Measurements from ENCODE around the gene ANKFY1. TPM values are rescaled to one million over a fixed set of nuclear protein-coding genes. Genes with fewer than 3 reads are reported as not detected.
"Not testable (repeated sequence)": the region's sequence is repeated elsewhere in the genome, so short reads cannot be mapped to it uniquely, and the experiment has no call there.

Gene ANKFY1
- total RNA-seq, 1 donor = 19.6 TPM

GRCh38 chr17:4270736-4271135 lies 7.0 kb upstream of the ANKFY1 start:
- no peaks in the 10 kb centered on the region for H3K9me3 ChIP-seq (ENCODE audit: low read depth, low read length)
- no peak overlapping the region for H3K4me3 ChIP-seq (ENCODE audit: low read length)
- no peaks in the 10 kb centered on the region for H3K4me1 ChIP-seq (ENCODE audit: insufficient read depth, low read length)
- H3K27me3 ChIP-seq (ENCODE audit: insufficient read depth, low read length) = no peaks in the 10 kb centered on the region

- no peaks in the 10 kb centered on the region for H3K4me1 ChIP-seq (ENCODE audit: insufficient read depth, low read length)
- H3K4me3 ChIP-seq (ENCODE audit: low read length) = no peak overlapping the region
- H3K9me3 ChIP-seq (ENCODE audit: low read depth, low read length) = no peaks in the 10 kb centered on the region
- H3K27me3 ChIP-seq (ENCODE audit: insufficient read depth, low read length) = no peaks in the 10 kb centered on the region
Measured at GRCh38 chr17:4269915-4270314, 6.1 kb upstream of the ANKFY1 start.

DNA sequence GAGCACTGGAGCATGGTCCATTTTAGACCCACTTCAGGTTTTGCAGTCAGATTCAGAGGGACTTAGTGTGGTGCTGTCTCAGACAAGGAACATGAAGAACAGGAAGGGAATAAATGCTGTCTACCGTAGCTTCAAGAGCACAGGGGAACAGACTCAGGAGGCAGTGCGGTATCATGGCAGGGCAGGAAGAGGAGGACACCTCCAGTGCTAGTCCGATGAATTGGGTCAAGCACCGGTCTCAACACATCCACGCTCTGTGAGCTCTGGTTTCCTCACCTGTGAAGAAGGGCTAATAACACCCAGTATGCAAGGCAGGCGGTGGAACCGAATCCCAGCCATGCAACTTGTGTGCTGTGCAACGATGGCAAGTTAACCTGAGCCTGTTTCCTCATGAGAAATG lies 3.6 kb upstream of the ANKFY1 start:
- peaks cover 17% of the 10 kb centered on the region for H3K4me1 ChIP-seq (ENCODE audit: insufficient read depth, low read length)
- no peaks in the 10 kb centered on the region for H3K9me3 ChIP-seq (ENCODE audit: low read depth, low read length)
- no peaks in the 10 kb centered on the region for H3K27me3 ChIP-seq (ENCODE audit: insufficient read depth, low read length)

DNA sequence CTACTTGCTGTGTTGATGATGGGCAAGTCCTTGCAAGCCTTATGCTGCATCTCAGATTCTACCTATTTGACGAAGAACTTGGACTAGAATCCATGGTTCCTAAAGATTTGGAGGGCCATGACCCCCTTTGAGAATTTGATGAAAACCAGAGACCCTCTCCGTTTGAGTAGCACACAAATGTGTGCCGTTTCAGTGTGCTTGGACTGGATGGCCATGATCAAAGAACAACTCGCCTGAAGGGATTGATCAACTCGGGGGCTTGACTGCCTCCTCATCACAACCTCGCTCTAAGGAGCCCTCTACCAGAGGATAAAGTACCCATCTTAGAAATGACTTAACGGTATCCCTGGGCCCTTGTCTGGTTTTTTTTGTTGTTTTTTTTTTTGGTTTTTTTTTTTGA lies 2.8 kb upstream of the ANKFY1 start:
- H3K4me1 ChIP-seq (ENCODE audit: insufficient read depth, low read length) = peaks cover 26% of the 10 kb centered on the region
- no peaks in the 10 kb centered on the region for H3K9me3 ChIP-seq (ENCODE audit: low read depth, low read length)
- H3K4me3 ChIP-seq (ENCODE audit: low read length) = no peak overlapping the region
- no peaks in the 10 kb centered on the region for H3K27me3 ChIP-seq (ENCODE audit: insufficient read depth, low read length)

More for the DNA sequence above, 3.6 kb upstream of the ANKFY1 start:
- H3K4me3 ChIP-seq (ENCODE audit: low read length) = no peak overlapping the region

DNA sequence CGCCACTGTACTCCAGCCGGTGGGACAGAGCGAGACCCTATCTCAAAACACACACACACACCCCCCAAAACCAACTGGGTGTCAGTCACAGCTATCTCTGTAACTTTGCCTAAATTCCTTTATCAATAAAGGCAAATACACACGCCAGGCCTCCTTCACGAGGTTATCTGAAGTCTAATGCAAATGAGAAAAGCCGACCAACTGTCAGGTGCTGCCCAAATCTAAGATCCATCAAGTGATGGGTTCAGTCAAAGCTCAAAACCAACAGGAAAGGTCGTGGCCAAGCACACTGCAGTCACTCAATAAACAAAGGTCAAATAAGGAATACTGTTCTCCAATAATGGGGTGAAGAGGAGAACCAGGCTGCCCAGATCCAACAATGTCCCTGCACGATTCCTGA lies 1.1 kb downstream of the ANKFY1 start:
- peaks cover 32% of the 10 kb centered on the region for H3K4me1 ChIP-seq (ENCODE audit: insufficient read depth, low read length)
- peak overlapping the region; percentile 98 for H3K4me3 ChIP-seq (ENCODE audit: low read length)
- H3K27me3 ChIP-seq (ENCODE audit: insufficient read depth, low read length) = no peaks in the 10 kb centered on the region
- H3K9me3 ChIP-seq (ENCODE audit: low read depth, low read length) = no peaks in the 10 kb centered on the region

DNA sequence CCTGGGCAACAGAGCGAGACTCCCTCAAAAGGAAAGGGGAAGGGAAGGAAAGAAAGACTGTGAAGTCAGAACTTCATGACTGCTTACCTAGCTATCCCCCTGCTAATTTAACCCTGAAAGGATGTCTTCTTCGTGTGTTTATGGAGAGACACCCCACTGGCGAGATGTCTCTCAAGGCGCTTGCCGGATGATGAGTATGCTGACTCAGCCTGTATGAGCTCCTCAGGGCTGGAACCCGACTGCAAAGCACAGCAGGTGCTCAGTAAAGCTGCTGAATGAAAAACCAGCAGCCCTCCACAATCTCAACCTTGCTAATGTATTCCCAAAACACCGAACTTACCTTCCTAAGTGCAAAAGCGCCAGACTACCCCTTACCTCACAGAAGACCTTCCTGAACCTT lies 2.3 kb downstream of the ANKFY1 start:
- no peak overlapping the region for H3K4me3 ChIP-seq (ENCODE audit: low read length)
- H3K27me3 ChIP-seq (ENCODE audit: insufficient read depth, low read length) = no peaks in the 10 kb centered on the region
- H3K4me1 ChIP-seq (ENCODE audit: insufficient read depth, low read length) = peaks cover 36% of the 10 kb centered on the region
- no peaks in the 10 kb centered on the region for H3K9me3 ChIP-seq (ENCODE audit: low read depth, low read length)

DNA sequence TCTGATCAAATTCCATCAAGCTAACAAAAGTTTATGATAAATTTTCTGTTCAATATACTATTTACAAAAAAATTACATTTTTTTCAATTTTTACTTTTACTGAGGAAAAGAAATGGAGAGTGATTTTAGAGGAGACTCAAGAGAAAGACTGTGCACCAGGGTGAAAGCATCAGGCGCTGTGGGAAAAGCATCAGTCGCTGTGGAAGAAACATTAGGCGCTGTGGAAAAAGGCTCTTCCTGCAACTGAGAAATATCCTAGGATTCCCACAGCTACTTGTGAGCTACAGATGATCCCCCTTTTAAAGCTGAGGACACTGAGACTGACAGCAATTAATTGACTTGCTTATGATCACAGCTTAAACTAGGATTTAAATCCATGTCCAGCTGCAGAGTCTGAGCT lies 4.9 kb downstream of the ANKFY1 start:
- Histone ChIP-seq H3K4me3 (ENCODE audit: low read length) (no peak overlapping the region), H3K9me3 (ENCODE audit: low read depth, low read length) (no peaks in the 10 kb centered on the region), H3K4me1 (ENCODE audit: insufficient read depth, low read length) (peaks cover 39% of the 10 kb centered on the region), H3K27me3 (ENCODE audit: insufficient read depth, low read length) (no peaks in the 10 kb centered on the region)

DNA sequence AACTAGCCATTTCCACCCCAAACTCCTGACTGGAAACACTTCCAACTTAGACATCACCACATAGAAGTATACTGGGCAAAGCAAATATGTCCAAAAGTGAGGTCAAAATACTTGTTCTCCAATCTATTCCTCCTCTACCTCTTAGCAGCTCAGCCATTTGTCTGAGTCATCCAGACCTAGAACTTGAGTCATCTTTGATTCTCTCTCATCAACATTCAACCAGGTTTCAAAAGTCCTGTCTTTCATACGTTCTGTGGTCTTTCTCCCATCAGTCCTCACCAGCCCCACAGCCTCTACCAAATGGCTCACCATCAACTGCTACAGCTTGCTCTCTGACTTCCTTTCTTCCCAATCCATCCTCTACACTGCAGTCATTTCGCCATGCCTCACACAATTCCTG lies 6.8 kb downstream of the ANKFY1 start:
- H3K27me3 ChIP-seq (ENCODE audit: insufficient read depth, low read length) = no peaks in the 10 kb centered on the region
- no peaks in the 10 kb centered on the region for H3K9me3 ChIP-seq (ENCODE audit: low read depth, low read length)
- H3K4me1 ChIP-seq (ENCODE audit: insufficient read depth, low read length) = peaks cover 26% of the 10 kb centered on the region
- no peak overlapping the region for H3K4me3 ChIP-seq (ENCODE audit: low read length)

DNA sequence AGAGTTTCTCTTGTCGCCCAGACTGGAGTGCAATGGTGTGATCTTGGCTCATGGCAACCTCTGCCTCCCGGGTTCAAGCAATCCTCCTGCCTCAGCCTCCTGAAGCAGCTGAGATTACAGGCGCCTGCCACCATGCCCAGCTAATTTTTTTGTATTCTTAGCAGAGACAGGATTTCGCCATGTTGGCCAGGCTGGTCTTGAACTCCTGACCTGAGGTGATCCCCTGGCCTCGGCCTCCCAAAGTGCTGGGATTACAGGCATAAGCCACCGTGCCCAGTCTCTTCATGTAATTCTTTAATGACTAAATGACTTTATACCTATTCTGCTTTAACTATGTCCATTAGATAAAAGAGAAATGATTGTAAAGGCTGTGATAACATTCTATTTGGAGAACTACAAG lies 8.5 kb downstream of the ANKFY1 start:
- not testable (repeated sequence) for H3K9me3 ChIP-seq (ENCODE audit: low read depth, low read length); H3K4me3 ChIP-seq (ENCODE audit: low read length); H3K27me3 ChIP-seq (ENCODE audit: insufficient read depth, low read length)
- H3K4me1 ChIP-seq (ENCODE audit: insufficient read depth, low read length) = peaks cover 16% of the 10 kb centered on the region

DNA sequence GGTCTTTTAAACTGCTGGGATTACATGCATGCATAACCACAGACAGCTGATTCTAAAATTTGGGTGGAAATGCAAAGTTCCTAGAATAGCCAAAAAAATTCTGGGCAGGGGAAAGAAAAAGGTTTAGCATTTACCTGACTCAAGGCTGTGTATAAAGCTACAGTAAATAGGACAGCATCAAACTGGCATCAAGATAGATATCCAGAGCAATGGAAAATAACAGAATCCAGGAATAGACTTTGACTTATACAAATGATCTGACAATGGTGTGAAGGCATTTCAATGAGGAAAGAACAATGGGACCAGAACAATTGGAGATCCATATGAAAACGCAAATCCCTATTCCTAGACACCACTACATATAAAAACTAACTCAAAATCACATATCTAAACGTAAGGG lies 12.9 kb downstream of the ANKFY1 start:
- Histone ChIP-seq H3K9me3 (ENCODE audit: low read depth, low read length) (no peaks in the 10 kb centered on the region), H3K27me3 (ENCODE audit: insufficient read depth, low read length) (no peaks in the 10 kb centered on the region), H3K4me3 (ENCODE audit: low read length) (no peak overlapping the region), H3K4me1 (ENCODE audit: insufficient read depth, low read length) (peaks cover 24% of the 10 kb centered on the region)

DNA sequence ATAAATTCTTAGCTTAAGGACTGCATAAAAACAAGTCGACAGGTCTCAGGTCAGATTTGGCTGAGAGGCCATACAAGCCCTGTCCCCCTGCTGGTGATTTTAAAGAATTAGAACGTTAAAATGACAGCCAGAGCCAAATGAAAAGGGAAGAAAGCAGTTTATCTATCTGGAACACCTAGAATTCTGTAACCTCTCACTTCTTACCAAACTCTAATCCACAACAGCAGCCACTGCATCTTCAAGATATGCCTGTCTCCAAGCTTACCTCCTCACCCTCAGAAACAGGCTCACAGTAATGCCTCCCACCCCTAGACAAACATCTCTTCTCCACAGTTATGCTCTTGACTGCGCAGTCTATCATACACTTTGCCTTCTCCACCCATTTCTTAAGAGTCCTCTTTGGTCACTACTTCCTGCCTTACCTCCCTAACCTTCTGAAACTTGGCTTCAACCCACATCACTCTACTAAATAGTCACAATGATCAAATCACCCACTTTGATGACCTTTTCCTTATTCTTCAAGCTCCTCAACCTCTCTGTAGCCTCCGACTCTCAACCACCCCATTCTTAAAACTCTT lies 14.2 kb downstream of the ANKFY1 start:
- no peak overlapping the region for H3K4me3 ChIP-seq (ENCODE audit: low read length)

GRCh38 chr17:4248504-4249277 lies 15.1 kb downstream of the ANKFY1 start:
- H3K4me3 ChIP-seq (ENCODE audit: low read length) = no peak overlapping the region
- H3K4me1 ChIP-seq (ENCODE audit: insufficient read depth, low read length) = peaks cover 15% of the 10 kb centered on the region
- no peaks in the 10 kb centered on the region for H3K9me3 ChIP-seq (ENCODE audit: low read depth, low read length)
- no peaks in the 10 kb centered on the region for H3K27me3 ChIP-seq (ENCODE audit: insufficient read depth, low read length)

More for the DNA sequence above, 14.2 kb downstream of the ANKFY1 start:
- Histone ChIP-seq H3K9me3 (ENCODE audit: low read depth, low read length) (no peaks in the 10 kb centered on the region), H3K27me3 (ENCODE audit: insufficient read depth, low read length) (no peaks in the 10 kb centered on the region), H3K4me1 (ENCODE audit: insufficient read depth, low read length) (peaks cover 20% of the 10 kb centered on the region)

GRCh38 chr17:4247971-4248388 lies 15.8 kb downstream of the ANKFY1 start:
- H3K27me3 ChIP-seq (ENCODE audit: insufficient read depth, low read length) = no peaks in the 10 kb centered on the region
- H3K9me3 ChIP-seq (ENCODE audit: low read depth, low read length) = no peaks in the 10 kb centered on the region
- no peak overlapping the region for H3K4me3 ChIP-seq (ENCODE audit: low read length)
- peaks cover 15% of the 10 kb centered on the region for H3K4me1 ChIP-seq (ENCODE audit: insufficient read depth, low read length)

GRCh38 chr17:4247361-4247970 lies 16.3 kb downstream of the ANKFY1 start:
- H3K9me3 ChIP-seq (ENCODE audit: low read depth, low read length) = no peaks in the 10 kb centered on the region
- H3K27me3 ChIP-seq (ENCODE audit: insufficient read depth, low read length) = no peaks in the 10 kb centered on the region

GRCh38 chr17:4246674-4247073 lies 17.1 kb downstream of the ANKFY1 start:
- no peak overlapping the region for H3K4me3 ChIP-seq (ENCODE audit: low read length)
- H3K9me3 ChIP-seq (ENCODE audit: low read depth, low read length) = no peaks in the 10 kb centered on the region
- no peaks in the 10 kb centered on the region for H3K27me3 ChIP-seq (ENCODE audit: insufficient read depth, low read length)
- peaks cover 15% of the 10 kb centered on the region for H3K4me1 ChIP-seq (ENCODE audit: insufficient read depth, low read length)

More at GRCh38 chr17:4247361-4247970, 16.3 kb downstream of the ANKFY1 start:
- H3K4me1 ChIP-seq (ENCODE audit: insufficient read depth, low read length) = peaks cover 15% of the 10 kb centered on the region
- H3K4me3 ChIP-seq (ENCODE audit: low read length) = no peak overlapping the region

All from mononuclear cell (primary cell).